MCF 10A (cell line): ENCODE results near the gene RGS10. TPM values are rescaled to one million over a fixed set of nuclear protein-coding genes. Genes with fewer than 3 reads are reported as not detected.

Experiments used
- BruUV-seq: library from RNA; stranded (reverse); fragments of 400-500 nt; replicated peaks from 2 replicates; lab custom pipeline; 2021; lab: Mats Ljungman, UMichigan
- CTCF ChIA-PET: fragments of 300-600 bp; sonication (Branson Sonifier 250); formaldehyde crosslinking; extraction: SDS; loops from one replicate; lab custom pipeline; 2021; ENCODE audit warnings: antibody characterized with exemption, inconsistent platforms; lab: Yijun Ruan, JAX
- POLR2A ChIA-PET: fragments of 300-600, 350-650 bp; sonication (Branson Sonifier 250); formaldehyde crosslinking; extraction: SDS; loops from one replicate; lab custom pipeline; 2020; ENCODE audit warnings: antibody characterized with exemption, inconsistent platforms; lab: Yijun Ruan, JAX
- DNase-seq: peaks from one replicate; pipeline ENCODE4 v3.0.0-alpha.2; 2018; ENCODE audit not compliant: unreplicated experiment
- H3K27ac Mint-ChIP-seq: one replicate; pipeline ENCODE4 v1.8.0; 2022; ENCODE audit warnings: mild to moderate bottlenecking, low read depth, mixed read lengths; ENCODE audit not compliant: unreplicated experiment
- H3K27me3 Mint-ChIP-seq: one replicate; pipeline ENCODE4 v1.8.0; 2022; ENCODE audit warnings: mixed read lengths; ENCODE audit not compliant: insufficient read depth, unreplicated experiment
- H3K36me3 Mint-ChIP-seq: one replicate; pipeline ENCODE4 v1.8.0; 2022; ENCODE audit warnings: mild to moderate bottlenecking, moderate library complexity, mixed read lengths; ENCODE audit not compliant: insufficient read depth, unreplicated experiment
- H3K4me1 Mint-ChIP-seq: one replicate; pipeline ENCODE4 v1.8.0; 2022; ENCODE audit warnings: mixed read lengths; ENCODE audit not compliant: insufficient read depth, unreplicated experiment
- H3K4me3 Mint-ChIP-seq: one replicate; pipeline ENCODE4 v1.8.0; 2022; ENCODE audit warnings: mild to moderate bottlenecking, moderate library complexity, mixed read lengths; ENCODE audit not compliant: unreplicated experiment
- H3K9me3 Mint-ChIP-seq: one replicate; pipeline ENCODE4 v1.8.0; 2022; ENCODE audit warnings: mixed read lengths; ENCODE audit not compliant: unreplicated experiment
- CTCF ChIP-seq: fragments of 200-600 bp; IDR thresholded peaks from one replicate; pipeline ENCODE4 v1.8.0; 2022; ENCODE audit warnings: antibody characterized with exemption, mild to moderate bottlenecking; ENCODE audit not compliant: unreplicated experiment
- intact Hi-C: fragments of 100-400 bp; cut with micrococcal nuclease; formaldehyde crosslinking; loops from 2 replicates; pipeline ENCODE4 v1.14.1; 2022
- total RNA-seq: library from RNA; stranded (reverse); gene quantifications from 2 replicates; pipeline ENCODE4 v1.2.3, GENCODE V29; 2022

RGS10 gene
- total RNA-seq, 1 experiment from 2014 or later: 26.0 TPM

GRCh38 chr10:119491966-119492757 lies 50.4 kb downstream of the RGS10 start:
- no peak for DNase-seq
- intact Hi-C loops: no loop called here
- ChIA-PET CTCF (no interaction called here), POLR2A (interaction anchor here (0.6 kb wide), 1 partner anchor 97 kb away, joined by 3 read pairs; no protein-coding TSS in a partner anchor)
- H3K4me1 Mint-ChIP-seq: peaks cover 7% of the 10 kb centered on the region
- no peak for TF ChIP-seq CTCF
- H3K9me3 Mint-ChIP-seq: no peaks in the 10 kb centered on the region
- no peak overlapping the region for H3K4me3 Mint-ChIP-seq
- H3K27me3 Mint-ChIP-seq: no peaks in the 10 kb centered on the region
- peaks cover 3% of the 10 kb centered on the region for H3K36me3 Mint-ChIP-seq
- BruUV-seq: no TSS peak
- H3K27ac Mint-ChIP-seq: no peak overlapping the region

DNA sequence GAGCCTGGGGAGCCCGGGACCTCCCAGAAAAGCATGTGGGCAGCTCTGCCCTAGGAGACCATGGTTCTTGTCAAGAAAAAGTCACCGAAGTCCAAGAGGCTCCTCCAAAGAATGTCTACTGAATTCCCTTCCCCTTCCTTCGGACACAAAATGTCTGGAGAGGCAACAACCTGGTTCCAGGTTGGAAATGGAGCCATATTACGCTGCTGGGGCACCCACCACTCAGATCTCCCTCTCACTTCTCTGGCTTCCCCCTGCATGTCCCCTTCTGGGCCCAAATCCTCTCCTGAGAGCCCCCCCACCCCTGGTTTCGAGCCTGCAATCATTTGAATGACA lies 52.6 kb downstream of the RGS10 start:
- ChIA-PET POLR2A (interaction anchor here (0.7 to 1.1 kb wide), 2 partner anchors 18 to 162 kb away, joined by 3 read pairs; no protein-coding TSS in a partner anchor), CTCF (interaction anchor here (1.0 to 2.0 kb wide), 4 partner anchors 10 to 104 kb away, joined by 3 to 6 read pairs (median 4); no protein-coding TSS in a partner anchor)
- no peak overlapping the region for H3K4me3 Mint-ChIP-seq
- intact Hi-C loops: no loop called here
- no peaks in the 10 kb centered on the region for H3K9me3 Mint-ChIP-seq
- no peaks in the 10 kb centered on the region for H3K27me3 Mint-ChIP-seq
- H3K36me3 Mint-ChIP-seq: no peaks in the 10 kb centered on the region
- no peak for TF ChIP-seq CTCF
- no peak for DNase-seq
- H3K4me1 Mint-ChIP-seq: peaks cover 7% of the 10 kb centered on the region
- BruUV-seq: no TSS peak
- no peak overlapping the region for H3K27ac Mint-ChIP-seq

- no peak for DNase-seq
- Mint-ChIP-seq H3K9me3 (no peaks in the 10 kb centered on the region), H3K4me1 (no peaks in the 10 kb centered on the region), H3K4me3 (no peak overlapping the region), H3K36me3 (no peaks in the 10 kb centered on the region), H3K27me3 (no peaks in the 10 kb centered on the region), H3K27ac (no peak overlapping the region)
- no peak for TF ChIP-seq CTCF
- BruUV-seq: no TSS peak
- CTCF ChIA-PET: interaction anchor here (1.1 to 2.0 kb wide), 3 partner anchors 11 to 103 kb away, joined by 3 to 6 read pairs (median 5); no protein-coding TSS in a partner anchor
- POLR2A ChIA-PET: no interaction called here
- intact Hi-C loops: no loop called here
Measured at GRCh38 chr10:119488675-119489074, 53.8 kb downstream of the RGS10 start.

DNA sequence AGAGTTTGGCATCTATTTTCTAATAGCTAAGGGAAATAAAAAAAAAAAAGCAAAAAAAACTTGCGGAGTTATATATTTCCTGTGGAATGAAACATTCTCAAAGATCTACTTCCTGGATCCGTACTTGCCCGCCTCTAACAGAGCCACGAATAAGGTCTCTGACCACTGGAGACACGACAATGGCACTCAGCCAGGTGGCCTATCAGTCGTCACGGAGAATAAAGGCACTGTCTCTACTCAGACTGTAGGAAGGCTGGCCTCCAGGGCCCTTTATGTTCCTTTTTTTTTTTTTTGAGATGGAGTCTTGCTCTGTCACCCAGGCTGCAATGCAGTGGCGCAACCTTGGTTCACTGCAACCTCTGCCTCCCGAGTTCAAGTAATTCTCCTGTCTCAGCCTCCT lies 58.7 kb downstream of the RGS10 start:
- BruUV-seq: no TSS peak
- intact Hi-C loops: no loop called here
- H3K9me3 Mint-ChIP-seq: peaks cover 8% of the 10 kb centered on the region
- peaks cover 34% of the 10 kb centered on the region for H3K27me3 Mint-ChIP-seq
- POLR2A ChIA-PET: no interaction called here
- CTCF ChIA-PET: no interaction called here
- no peak overlapping the region for H3K4me3 Mint-ChIP-seq
- H3K27ac Mint-ChIP-seq: no peak overlapping the region
- H3K4me1 Mint-ChIP-seq: peaks cover 5% of the 10 kb centered on the region
- TF ChIP-seq CTCF: no peak
- DNase-seq: no peak
- no peaks in the 10 kb centered on the region for H3K36me3 Mint-ChIP-seq
